Measurements from ENCODE around the gene CAMK1D. TPM values are rescaled to one million over a fixed set of nuclear protein-coding genes. Genes with fewer than 3 reads are reported as not detected.

Gene CAMK1D
- polyA plus RNA-seq, 1 of the 3 experiments (the other 2 are of a cell fraction) = 4.1 TPM

GRCh38 chr10:12791728-12792127 is 442.4 kb downstream of the CAMK1D start:
- Histone ChIP-seq H4K20me1 (ENCODE audit: insufficient read depth) (no peaks in the 10 kb centered on the region), H3K4me2 (no peak overlapping the region), H3F3A (replicated peaks; ENCODE audit: insufficient read depth) (no peaks in the 10 kb centered on the region), H3K4me1 (ENCODE audit: control insufficient read depth in 1 of 2, insufficient read depth in 2 of 2, low read depth in 1 of 2, low read length in 1 of 2) (no peaks in the 10 kb centered on the region; a peak in 2 of 4 replicates), H3K36me3 (replicated peaks in 1 of 2; ENCODE audit: control insufficient read depth in 1 of 2, insufficient read depth in 2 of 2, low read length in 1 of 2) (no peaks in the 10 kb centered on the region), H2AFZ (ENCODE audit: low read depth) (no peak overlapping the region), H3K9me3 (no peaks in the 10 kb centered on the region), H3K9ac (no peak overlapping the region), H3K27ac (ENCODE audit: low read depth in 2 of 2, low read length in 1 of 2) (no peak overlapping the region), H3K79me2 (ENCODE audit: insufficient read depth) (no peaks in the 10 kb centered on the region), H3K9me2 (no peaks in the 10 kb centered on the region), H3K27me3 (ENCODE audit: insufficient read depth) (no peaks in the 10 kb centered on the region), H3K4me3 (ENCODE audit: low read depth in 2 of 2, low read length in 1 of 2) (no peak overlapping the region)
- CTCF ChIA-PET = no interaction called here
- TF ChIP-seq FOSL2 (IDR thresholded peaks at IDR 0.05; ENCODE audit: borderline replicate concordance, low read depth) = no peak
- TF ChIP-seq NRF1 (IDR thresholded peaks at IDR 0.05; ENCODE audit: low read depth, low read length) = no peak
- TF ChIP-seq TEAD4 (IDR thresholded peaks at IDR 0.05; ENCODE audit: borderline replicate concordance, insufficient read depth) = no peak
- TF ChIP-seq EZH2phosphoT487 (IDR thresholded peaks at IDR 0.05; ENCODE audit: borderline replicate concordance, low read depth) = no peak
- TF ChIP-seq USF2 (IDR thresholded peaks at IDR 0.05; ENCODE audit: borderline replicate concordance, low read depth, low read length) = no peak
- TF ChIP-seq RCOR1 (IDR thresholded peaks at IDR 0.05; ENCODE audit: low read length) = no peak
- no peak for TF ChIP-seq FOXJ3 (CRISPR knock-in tag; IDR thresholded peaks at IDR 0.05)
- no peak for TF ChIP-seq TCF12 (IDR thresholded peaks at IDR 0.05)
- TF ChIP-seq FOXM1 (IDR thresholded peaks at IDR 0.05; ENCODE audit: low read depth) = no peak
- no peak for TF ChIP-seq GATA2 (CRISPR knock-in tag; IDR thresholded peaks at IDR 0.05)
- no peak for TF ChIP-seq TAF1 (IDR thresholded peaks at IDR 0.05; ENCODE audit: borderline replicate concordance, low read depth, low read length)
- TF ChIP-seq ELF1 (IDR thresholded peaks at IDR 0.05) = no peak
- no peak for TF ChIP-seq JUND (IDR thresholded peaks at IDR 0.05)
- TF ChIP-seq MEF2A (IDR thresholded peaks at IDR 0.05; ENCODE audit: borderline replicate concordance, low read depth) = no peak
- TF ChIP-seq RFX5 (IDR thresholded peaks at IDR 0.05; ENCODE audit: low read length) = no peak
- TF ChIP-seq, protein P1, sequence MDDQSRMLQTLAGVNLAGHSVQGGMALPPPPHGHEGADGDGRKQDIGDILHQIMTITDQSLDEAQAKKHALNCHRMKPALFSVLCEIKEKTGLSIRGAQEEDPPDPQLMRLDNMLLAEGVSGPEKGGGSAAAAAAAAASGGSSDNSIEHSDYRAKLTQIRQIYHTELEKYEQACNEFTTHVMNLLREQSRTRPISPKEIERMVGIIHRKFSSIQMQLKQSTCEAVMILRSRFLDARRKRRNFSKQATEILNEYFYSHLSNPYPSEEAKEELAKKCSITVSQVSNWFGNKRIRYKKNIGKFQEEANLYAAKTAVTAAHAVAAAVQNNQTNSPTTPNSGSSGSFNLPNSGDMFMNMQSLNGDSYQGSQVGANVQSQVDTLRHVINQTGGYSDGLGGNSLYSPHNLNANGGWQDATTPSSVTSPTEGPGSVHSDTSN (IDR thresholded peaks at IDR 0.05) = no peak
- no peak for TF ChIP-seq EP300 (IDR thresholded peaks at IDR 0.05; ENCODE audit: borderline replicate concordance in 1 of 2, low read depth in 1 of 2, low read length in 1 of 2)
- TF ChIP-seq RAD21 (IDR thresholded peaks at IDR 0.05; ENCODE audit: low read length) = no peak
- WGBS (ENCODE audit: low lambda C conversion rate) = 93% methylated on average over 1 of the region's 1 CpG
- POLR2A ChIA-PET = no interaction called here
- no peak for DNase-seq

DNA sequence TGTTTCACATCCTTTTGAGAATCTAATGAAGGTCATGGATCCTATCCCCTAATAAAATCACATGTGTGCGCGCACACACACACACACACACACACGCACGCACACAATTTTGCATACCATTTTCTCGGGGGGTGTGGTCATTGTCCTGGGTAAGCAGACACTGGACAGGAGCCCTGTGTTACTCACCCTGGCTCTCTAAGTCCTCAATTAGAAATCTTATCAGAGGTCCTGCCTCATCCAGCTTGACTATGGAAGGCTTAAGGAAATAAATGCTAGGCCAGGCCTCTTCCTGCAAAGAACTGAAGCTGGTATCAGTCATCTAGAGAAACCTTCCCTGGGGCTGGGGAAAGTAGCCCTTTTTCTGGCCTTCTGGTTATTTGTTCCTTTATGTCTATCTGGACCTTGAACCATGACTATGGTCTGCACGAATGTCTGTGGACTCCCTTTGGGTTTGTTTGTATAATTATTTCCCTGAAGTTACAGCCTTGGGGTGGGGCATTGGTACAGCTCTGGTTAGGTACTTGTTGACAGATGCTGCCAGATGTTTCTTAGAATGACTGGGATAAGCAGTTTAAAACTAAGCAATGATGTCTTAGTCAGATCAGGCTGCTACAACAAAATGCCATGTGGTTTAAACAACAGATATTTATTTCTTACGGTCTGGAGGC is 443.7 kb downstream of the CAMK1D start:
- CTCF ChIA-PET = interaction anchor here (1.5 to 2.5 kb wide), 2 partner anchors 11 to 20 kb away, joined by 3 to 8 read pairs; no protein-coding TSS in a partner anchor
- Histone ChIP-seq H3K9me3 (no peaks in the 10 kb centered on the region), H3K4me1 (ENCODE audit: control insufficient read depth in 1 of 2, insufficient read depth in 2 of 2, low read depth in 1 of 2, low read length in 1 of 2) (peaks cover 0 to 4% of the 10 kb centered on the region in 2 experiments; a peak in 2 of 4 replicates), H2AFZ (ENCODE audit: low read depth) (no peak overlapping the region), H3K4me3 (ENCODE audit: low read depth in 2 of 2, low read length in 1 of 2) (no peak overlapping the region), H3K27me3 (ENCODE audit: insufficient read depth) (no peaks in the 10 kb centered on the region), H3K27ac (ENCODE audit: low read depth in 2 of 2, low read length in 1 of 2) (no peak overlapping the region), H3K36me3 (replicated peaks in 1 of 2; ENCODE audit: control insufficient read depth in 1 of 2, insufficient read depth in 2 of 2, low read length in 1 of 2) (no peaks in the 10 kb centered on the region), H3K4me2 (no peak overlapping the region), H3K9me2 (no peaks in the 10 kb centered on the region), H3F3A (replicated peaks; ENCODE audit: insufficient read depth) (no peaks in the 10 kb centered on the region), H4K20me1 (ENCODE audit: insufficient read depth) (no peaks in the 10 kb centered on the region), H3K79me2 (ENCODE audit: insufficient read depth) (no peaks in the 10 kb centered on the region), H3K9ac (no peak overlapping the region)
- DNase-seq = no peak
- 69% methylated on average over 7 of the region's 7 CpGs for WGBS (ENCODE audit: low lambda C conversion rate)
- TF ChIP-seq TCF12 (IDR thresholded peaks at IDR 0.05) = no peak
- TF ChIP-seq CHD2 (IDR thresholded peaks at IDR 0.05; ENCODE audit: low read length, partially characterized antibody) = no peak
- TF ChIP-seq, protein P2, sequence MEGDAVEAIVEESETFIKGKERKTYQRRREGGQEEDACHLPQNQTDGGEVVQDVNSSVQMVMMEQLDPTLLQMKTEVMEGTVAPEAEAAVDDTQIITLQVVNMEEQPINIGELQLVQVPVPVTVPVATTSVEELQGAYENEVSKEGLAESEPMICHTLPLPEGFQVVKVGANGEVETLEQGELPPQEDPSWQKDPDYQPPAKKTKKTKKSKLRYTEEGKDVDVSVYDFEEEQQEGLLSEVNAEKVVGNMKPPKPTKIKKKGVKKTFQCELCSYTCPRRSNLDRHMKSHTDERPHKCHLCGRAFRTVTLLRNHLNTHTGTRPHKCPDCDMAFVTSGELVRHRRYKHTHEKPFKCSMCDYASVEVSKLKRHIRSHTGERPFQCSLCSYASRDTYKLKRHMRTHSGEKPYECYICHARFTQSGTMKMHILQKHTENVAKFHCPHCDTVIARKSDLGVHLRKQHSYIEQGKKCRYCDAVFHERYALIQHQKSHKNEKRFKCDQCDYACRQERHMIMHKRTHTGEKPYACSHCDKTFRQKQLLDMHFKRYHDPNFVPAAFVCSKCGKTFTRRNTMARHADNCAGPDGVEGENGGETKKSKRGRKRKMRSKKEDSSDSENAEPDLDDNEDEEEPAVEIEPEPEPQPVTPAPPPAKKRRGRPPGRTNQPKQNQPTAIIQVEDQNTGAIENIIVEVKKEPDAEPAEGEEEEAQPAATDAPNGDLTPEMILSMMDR (IDR thresholded peaks at IDR 0.05) = no peak
- TF ChIP-seq NRF1 (IDR thresholded peaks at IDR 0.05; ENCODE audit: low read depth, low read length) = no peak
- TF ChIP-seq EP300 (IDR thresholded peaks at IDR 0.05; ENCODE audit: borderline replicate concordance in 1 of 2, low read depth in 1 of 2, low read length in 1 of 2) = no peak
- TF ChIP-seq JUND (IDR thresholded peaks at IDR 0.05) = no peak
- TF ChIP-seq POLR2AphosphoS5 (IDR thresholded peaks at IDR 0.05; ENCODE audit: low read depth, low read length) = no peak
- POLR2A ChIA-PET = no interaction called here

Data from SK-N-SH (cell line).